ENCODE measurements around the gene GRK1.

DNA sequence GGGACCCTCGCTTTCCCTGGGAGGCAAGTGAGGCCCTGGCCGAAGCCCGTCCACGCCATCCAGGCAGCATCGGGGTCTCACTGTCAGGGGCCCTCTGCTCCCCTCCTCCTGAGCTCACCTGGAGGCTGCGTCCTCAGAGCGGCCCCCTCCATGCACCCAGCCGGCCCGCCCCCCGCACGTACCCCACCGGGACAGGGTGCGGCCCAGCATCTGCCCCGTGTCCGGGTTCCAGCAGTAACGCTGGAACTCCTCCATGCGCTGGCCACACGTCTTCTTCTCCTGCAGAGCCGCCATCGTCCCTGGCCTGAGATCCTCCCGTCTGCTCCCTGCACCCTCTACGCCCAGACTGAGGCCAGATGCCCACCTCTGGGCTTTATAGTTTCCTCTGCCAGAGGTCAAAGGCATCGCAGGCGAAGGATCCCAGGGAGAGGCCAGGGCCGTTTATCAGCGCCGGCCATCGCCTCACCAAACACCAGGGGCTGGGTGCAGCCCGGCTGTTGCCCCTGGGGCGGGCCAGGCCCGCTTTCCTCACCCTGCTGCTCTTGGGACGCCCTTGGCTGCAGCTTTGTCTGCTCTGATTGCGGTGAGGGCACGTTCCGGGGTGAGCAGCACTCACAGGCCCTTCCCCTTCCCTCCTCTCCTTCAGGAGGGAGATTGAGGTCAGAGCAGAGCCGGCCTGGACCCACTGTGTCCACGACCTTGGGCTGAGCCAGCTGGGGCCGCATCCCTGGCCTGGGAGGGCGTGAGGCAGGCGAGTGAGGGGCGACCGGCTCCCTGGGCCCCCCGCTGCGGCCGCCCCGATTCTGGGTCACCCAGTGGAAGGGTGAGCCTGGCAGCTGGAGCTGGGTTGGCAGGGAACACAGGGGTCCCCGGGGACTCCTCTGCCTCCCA, 8.9 kb upstream of the GRK1 start, which contains the start of gene ATP4B:
- TF ChIP-seq CTCF (IDR thresholded peaks at IDR 0.05; ENCODE audit: insufficient read depth, low read depth, low read length) (no peak), EZH2 (IDR thresholded peaks at IDR 0.05; ENCODE audit: insufficient read depth, low read length) (no peak)
